Kidney epithelial cell (primary cell): ENCODE results near the gene ADGRD2. TPM values are rescaled to one million over a fixed set of nuclear protein-coding genes. Genes with fewer than 3 reads are reported as not detected.

Experiments
- DNase-seq: peaks from one replicate; pipeline ENCODE4 v3.0.0-alpha.2; 2010; ENCODE audit warnings: low read depth
- H3K27me3 ChIP-seq: 2 replicates; pipeline ENCODE4 v1.6.0; 2011; ENCODE audit warnings: low read length; ENCODE audit not compliant: control insufficient read depth, insufficient read depth
- H3K36me3 ChIP-seq: 2 replicates; pipeline ENCODE4 v1.5.1; 2011; ENCODE audit warnings: low read length; ENCODE audit not compliant: control insufficient read depth, insufficient read depth
- H3K4me3 ChIP-seq: 2 replicates; pipeline ENCODE4 v1.5.1; 2011; ENCODE audit warnings: low read depth, mild to moderate bottlenecking, control low read depth, low read length
- total RNA-seq: library from RNA; depleted of rRNA; stranded (reverse); fragments of >200 nt; gene quantifications from 2 replicates; pipeline ENCODE4 v1.2.3, GENCODE V29; 2015
- TF ChIP-seq, protein P1 (sequence below): IDR thresholded peaks from 2 replicates; pipeline ENCODE4 v1.5.1; 2011; ENCODE audit warnings: mild to moderate bottlenecking, moderate library complexity, low read length, control low read depth, inconsistent platforms; ENCODE audit not compliant: insufficient read depth, poor library complexity, severe bottlenecking

ADGRD2 gene
- total RNA-seq, 1 donor from 2014 or later: not detected

DNA sequence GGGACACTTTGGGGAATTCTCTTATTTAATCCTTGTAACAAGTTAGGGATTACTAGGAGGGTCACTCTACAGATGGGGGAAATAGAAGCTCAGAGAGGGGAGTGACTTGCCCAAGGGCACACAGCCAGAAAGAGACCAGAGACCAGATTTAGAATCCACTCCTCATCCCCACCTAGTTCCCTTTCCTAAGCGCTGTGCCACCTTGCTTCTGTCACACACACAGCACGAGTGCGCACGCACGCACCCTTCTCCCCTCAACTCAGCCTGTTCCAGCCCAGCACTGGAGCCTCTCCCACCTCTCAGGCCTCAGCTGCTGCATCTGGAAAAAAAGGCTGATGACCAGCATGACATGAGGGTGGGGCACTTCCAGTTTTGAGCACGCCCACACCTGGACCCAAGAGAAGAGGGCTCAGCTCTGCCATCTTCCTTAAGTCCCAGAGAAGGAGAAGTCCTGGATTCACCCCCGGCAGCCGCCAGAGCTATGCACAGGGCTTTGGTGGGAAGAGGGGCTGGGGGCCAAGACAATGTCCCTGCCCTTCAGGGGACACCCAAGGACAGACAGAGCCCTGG lies 38.5 kb downstream of the ADGRD2 start:
- TF ChIP-seq, protein P1, sequence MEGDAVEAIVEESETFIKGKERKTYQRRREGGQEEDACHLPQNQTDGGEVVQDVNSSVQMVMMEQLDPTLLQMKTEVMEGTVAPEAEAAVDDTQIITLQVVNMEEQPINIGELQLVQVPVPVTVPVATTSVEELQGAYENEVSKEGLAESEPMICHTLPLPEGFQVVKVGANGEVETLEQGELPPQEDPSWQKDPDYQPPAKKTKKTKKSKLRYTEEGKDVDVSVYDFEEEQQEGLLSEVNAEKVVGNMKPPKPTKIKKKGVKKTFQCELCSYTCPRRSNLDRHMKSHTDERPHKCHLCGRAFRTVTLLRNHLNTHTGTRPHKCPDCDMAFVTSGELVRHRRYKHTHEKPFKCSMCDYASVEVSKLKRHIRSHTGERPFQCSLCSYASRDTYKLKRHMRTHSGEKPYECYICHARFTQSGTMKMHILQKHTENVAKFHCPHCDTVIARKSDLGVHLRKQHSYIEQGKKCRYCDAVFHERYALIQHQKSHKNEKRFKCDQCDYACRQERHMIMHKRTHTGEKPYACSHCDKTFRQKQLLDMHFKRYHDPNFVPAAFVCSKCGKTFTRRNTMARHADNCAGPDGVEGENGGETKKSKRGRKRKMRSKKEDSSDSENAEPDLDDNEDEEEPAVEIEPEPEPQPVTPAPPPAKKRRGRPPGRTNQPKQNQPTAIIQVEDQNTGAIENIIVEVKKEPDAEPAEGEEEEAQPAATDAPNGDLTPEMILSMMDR: no peak
- peaks cover 83% of the 10 kb centered on the region for H3K27me3 ChIP-seq

DNA sequence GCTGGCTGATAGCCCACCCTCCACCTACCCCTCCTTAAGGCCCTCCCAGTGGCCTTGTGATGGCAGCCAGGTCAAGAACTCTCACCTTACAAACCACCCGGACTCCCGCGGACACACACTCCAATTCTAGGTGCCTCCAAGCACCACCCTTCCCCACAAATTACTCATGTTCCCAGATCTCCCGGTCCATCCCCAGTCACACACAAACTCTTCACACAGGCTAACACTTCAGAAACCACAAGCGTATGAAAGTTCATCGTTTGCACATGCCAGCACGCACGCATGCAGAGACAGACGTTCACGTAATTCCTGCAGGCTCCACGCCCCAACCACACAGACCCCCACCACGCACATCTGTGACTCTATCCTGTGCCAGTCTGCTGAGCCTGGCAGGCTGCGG lies 39.0 kb downstream of the ADGRD2 start:
- Histone ChIP-seq H3K36me3 (no peaks in the 10 kb centered on the region), H3K4me3 (no peak overlapping the region), H3K27me3 (peaks cover 85% of the 10 kb centered on the region)
- TF ChIP-seq, protein P1: no peak
- DNase-seq: no peak

More for the DNA sequence above, 38.5 kb downstream of the ADGRD2 start:
- Histone ChIP-seq H3K4me3 (no peak overlapping the region), H3K36me3 (no peaks in the 10 kb centered on the region)
- DNase-seq: no peak

DNA sequence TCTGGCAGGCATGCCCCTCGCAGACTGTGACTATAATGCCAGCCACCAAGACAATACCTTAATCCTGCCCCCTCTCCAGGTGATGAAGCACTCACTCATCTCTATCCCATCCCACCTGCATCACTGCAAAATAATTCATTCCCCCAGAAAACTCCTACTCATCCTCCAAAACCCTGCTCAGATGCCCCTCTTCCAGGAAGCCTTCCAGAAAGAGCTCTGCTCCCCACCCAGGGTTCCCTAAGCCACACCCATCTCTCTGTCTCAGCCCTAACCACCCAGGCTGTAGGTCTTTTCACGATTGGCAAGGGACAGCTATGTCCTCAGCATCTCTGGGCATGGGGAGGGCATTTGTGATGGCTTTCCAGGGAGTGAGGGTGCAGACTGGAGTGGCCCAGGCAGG lies 39.8 kb downstream of the ADGRD2 start:
- H3K36me3 ChIP-seq: no peaks in the 10 kb centered on the region
- H3K27me3 ChIP-seq: peaks cover 90% of the 10 kb centered on the region
- no peak overlapping the region for H3K4me3 ChIP-seq
- DNase-seq: no peak
- TF ChIP-seq, protein P1: no peak

DNA sequence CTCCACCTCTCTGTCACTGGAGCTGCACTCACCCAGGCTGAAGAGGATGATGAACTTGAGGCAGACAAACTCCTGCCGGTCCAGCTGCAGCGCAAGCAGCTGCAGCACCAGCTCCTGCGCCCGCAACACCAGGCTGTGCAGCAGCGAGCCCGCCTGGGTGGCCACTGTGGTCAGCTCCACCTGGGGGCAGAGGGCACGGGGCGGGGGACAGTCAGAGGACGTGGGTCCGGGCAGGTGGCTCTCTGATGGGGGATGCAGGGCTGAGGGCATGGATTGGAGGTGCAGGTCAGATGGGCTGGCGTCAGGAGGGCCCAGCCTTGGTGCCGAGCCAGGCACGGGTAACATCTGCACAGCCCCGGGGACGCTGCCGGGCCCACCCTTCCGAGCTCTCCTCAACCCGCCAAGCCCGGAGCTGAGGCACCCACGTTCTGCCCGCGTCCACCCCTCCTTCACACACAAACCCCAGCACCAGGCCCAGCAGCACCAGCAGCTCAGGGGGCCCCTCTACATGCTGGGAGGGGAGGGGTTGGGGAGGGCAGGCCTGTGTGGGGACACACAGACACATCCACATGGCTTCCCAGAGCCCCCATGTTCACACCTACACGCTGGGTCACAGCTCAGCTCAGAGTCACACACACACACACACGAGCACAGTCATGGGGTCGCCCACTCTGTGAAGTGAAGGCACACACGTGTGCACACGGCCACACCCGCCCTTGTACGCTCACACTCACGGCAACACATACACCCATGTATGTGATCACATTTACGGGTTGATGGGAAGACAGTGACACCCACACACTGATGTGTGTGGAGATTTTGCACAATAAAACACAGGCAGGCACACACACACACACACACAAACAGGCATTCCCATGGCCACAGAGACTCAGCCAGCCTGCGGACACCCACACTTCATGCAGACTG lies 41.1 kb downstream of the ADGRD2 start:
- Histone ChIP-seq H3K36me3 (no peaks in the 10 kb centered on the region), H3K27me3 (peaks cover 89% of the 10 kb centered on the region), H3K4me3 (no peak overlapping the region)
- TF ChIP-seq, protein P1: no peak
- no peak for DNase-seq

DNA sequence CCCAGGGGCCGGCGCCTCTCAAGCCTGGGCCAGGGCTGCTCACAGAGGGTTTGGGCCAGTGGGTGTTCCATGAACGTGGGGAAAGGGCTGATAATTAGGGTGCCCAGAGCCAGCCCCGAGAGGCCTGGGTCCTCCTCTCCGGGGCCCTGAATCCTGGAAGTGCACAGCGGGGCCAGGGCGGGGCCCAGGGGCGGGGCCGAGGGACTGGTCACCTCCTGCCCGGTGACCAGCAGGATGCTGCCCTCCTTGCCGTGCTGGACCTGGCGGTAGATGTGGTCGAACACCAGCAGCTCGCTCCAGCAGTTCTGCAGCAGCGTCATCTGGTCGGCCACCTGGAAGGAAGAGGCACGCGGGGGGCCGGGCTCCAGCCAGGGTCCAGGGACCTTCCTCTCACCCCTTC lies 42.6 kb downstream of the ADGRD2 start:
- Histone ChIP-seq H3K36me3 (no peaks in the 10 kb centered on the region), H3K27me3 (peaks cover 87% of the 10 kb centered on the region), H3K4me3 (no peak overlapping the region)
- no peak for DNase-seq
- TF ChIP-seq, protein P1: no peak
